Adrenal gland (tissue), 12 donors: ENCODE results near the gene DYSF. TPM values are rescaled to one million over a fixed set of nuclear protein-coding genes. Genes with fewer than 3 reads are reported as not detected.

Source experiments
- DNase-seq, 7 donors: peaks; one replicate each; pipeline ENCODE4 v3.0.0-alpha.2; 2019 to 2020
- H3K27ac ChIP-seq, 5 donors: fragments of 200-600 bp; sonication (generic) in 4 of 5; 1 replicate in 3 of 5; 2 replicates in 2 of 5; pipeline versions ENCODE4 v1.5.1 to v1.8.0; 2016 to 2020; ENCODE audit warnings: mild to moderate bottlenecking in 1 of 5
- H3K27me3 ChIP-seq: fragments of 200-600 bp; 2 replicates; pipeline ENCODE4 v1.8.0; 2021
- H3K36me3 ChIP-seq, 2 donors: fragments of 200-600 bp; replicated peaks in 1 of 2; 1 replicate in 1 of 2; 2 replicates in 1 of 2; pipeline versions ENCODE4 v1.5.1 to v1.8.0; 2018 to 2022
- H3K4me1 ChIP-seq, 2 donors: fragments of 200-600 bp; replicated peaks in 1 of 2; 1 replicate in 1 of 2; 2 replicates in 1 of 2; pipeline versions ENCODE4 v1.5.1 to v1.8.0; 2018 to 2021
- H3K4me3 ChIP-seq, 4 donors: fragments of 200-600 bp; sonication (generic) in 3 of 4; one replicate each; pipeline ENCODE4 v1.5.1; 2016 to 2018
- H3K9me3 ChIP-seq, 3 donors: fragments of 200-600 bp; sonication (generic) in 1 of 3; replicated peaks in 1 of 3; 1 replicate in 2 of 3; 2 replicates in 1 of 3; pipeline versions ENCODE4 v1.5.1 to v1.8.0; 2016 to 2021
- CTCF ChIP-seq, 6 experiments: fragments of 450-650 bp in 4 of 6; fragments of 200-600 bp in 2 of 6; sonication (generic) in 1 of 6; IDR thresholded peaks; 1 replicate in 5 of 6; 2 replicates in 1 of 6; pipeline versions ENCODE4 v1.5.1 to v1.8.0; 2016 to 2021; ENCODE audit warnings: antibody characterized with exemption in 6 of 6, mild to moderate bottlenecking in 2 of 6, moderate library complexity in 1 of 6
- POLR2A ChIP-seq, 2 donors: fragments of 450-650 bp; IDR thresholded peaks; one replicate each; pipeline ENCODE4 v1.6.1; 2017; ENCODE audit warnings: antibody characterized with exemption in 2 of 2, mild to moderate bottlenecking in 2 of 2, moderate library complexity in 1 of 2
- WGBS, 4 donors: extraction: QIAGEN DNeasy Blood & Tissue Kit in 2 of 4; methylation state at CpG; one replicate each; pipeline versions ENCODE4 v1.1.5 to v1.1.7; 2013 to 2017; 5-methylcytosine and 5-hydroxymethylcytosine counted together
- intact Hi-C, 2 donors: fragments of 100-400 bp; cut with DNase I; formaldehyde crosslinking; loops; one replicate each; pipeline versions ENCODE4 v1.14.1 to v1.15.0; 2022 to 2023
- polyA plus RNA-seq, 3 donors: library from polyadenylated mRNA; stranded (reverse); fragments of 200-250 nt in 2 of 3; fragments of 350-450 nt in 1 of 3; fragmentation: Illumina TruSeq in 1 of 3; extraction: RNeasy Lipid Tissue Mini Kit (QIAGEN cat#74804) in 1 of 3; gene quantifications; one replicate each; pipeline ENCODE4 v1.2.3, GENCODE V29; 2013 to 2014
- total RNA-seq, 9 donors: library from RNA; depleted of rRNA in 4 of 9; stranded (reverse); fragments of >200 nt in 4 of 9; fragments of 120-200 nt in 1 of 9; fragmentation: NEBNext Ultra II Directional in 1 of 9; extraction: Animal tissue kit (Norgen Biotek cat#: 25700) in 1 of 9; gene quantifications; one replicate each; pipeline versions ENCODE4 v1.1.0 to v1.2.4, GENCODE V29; 2013 to 2023
- donor health status: healthy with polysubstance abuse.
- donor health status: Bipolar disorder and iron deficiency.
- donor health status: DM: yes; HTN: yes; CAD: no.
- donor health status: DM: no; HTN: no; CAD: no.
- donor health status: DM: no; HTN: no; CAD: no.
- donor health status: DM: yes; HTN: yes; CAD: no.

DYSF gene
- total and polyA plus RNA-seq, 12 donors: 3.2 to 22.4 (median 15.3) TPM

- TF ChIP-seq POLR2A (IDR thresholded peaks at IDR 0.05): no peak
- TF ChIP-seq CTCF (IDR thresholded peaks at IDR 0.05): no peak
- intact Hi-C loops: no loop called here
- H3K9me3 ChIP-seq: no peaks in the 10 kb centered on the region
These were observed 104.0 kb downstream of the DYSF start for GRCh38 chr2:71557321-71557720.

GRCh38 chr2:71558300-71559051 is 105.1 kb downstream of the DYSF start:
- no peak overlapping the region for H3K27ac ChIP-seq
- intact Hi-C loops: no loop called here
- no peak for DNase-seq
- no peaks in the 10 kb centered on the region for H3K4me1 ChIP-seq
- TF ChIP-seq POLR2A (IDR thresholded peaks at IDR 0.05) (no peak), CTCF (IDR thresholded peaks at IDR 0.05) (no peak)
- no peaks in the 10 kb centered on the region for H3K9me3 ChIP-seq
- no peaks in the 10 kb centered on the region for H3K36me3 ChIP-seq
- no peaks in the 10 kb centered on the region for H3K27me3 ChIP-seq
- H3K4me3 ChIP-seq: no peak overlapping the region
- WGBS, 4 donors: 90 to 95% (median 93%) methylated on average over 5 to 10 of the region's 10 CpGs

More at GRCh38 chr2:71557321-71557720, 104.0 kb downstream of the DYSF start:
- no peaks in the 10 kb centered on the region for H3K4me1 ChIP-seq
- 77 to 86% (median 81%) methylated on average over 6 of the region's 6 CpGs for WGBS, 4 donors
- no peaks in the 10 kb centered on the region for H3K27me3 ChIP-seq
- H3K4me3 ChIP-seq: no peak overlapping the region
- no peak overlapping the region for H3K27ac ChIP-seq
- no peak for DNase-seq
- H3K36me3 ChIP-seq: no peaks in the 10 kb centered on the region

- intact Hi-C loops: no loop called here
- no peaks in the 10 kb centered on the region for H3K36me3 ChIP-seq
These were observed 105.9 kb downstream of the DYSF start for GRCh38 chr2:71559080-71559827.

More at GRCh38 chr2:71559080-71559827, 105.9 kb downstream of the DYSF start:
- TF ChIP-seq POLR2A (IDR thresholded peaks at IDR 0.05) (no peak), CTCF (IDR thresholded peaks at IDR 0.05) (no peak)
- WGBS, 4 donors: 84 to 95% (median 89%) methylated on average over 12 to 15 of the region's 15 CpGs
- H3K4me3 ChIP-seq: no peak overlapping the region
- no peaks in the 10 kb centered on the region for H3K4me1 ChIP-seq
- DNase-seq: no peak
- H3K9me3 ChIP-seq: no peaks in the 10 kb centered on the region
- no peaks in the 10 kb centered on the region for H3K27me3 ChIP-seq
- H3K27ac ChIP-seq: no peak overlapping the region
